Measurements from ENCODE around the gene IL1RAP.

DNA sequence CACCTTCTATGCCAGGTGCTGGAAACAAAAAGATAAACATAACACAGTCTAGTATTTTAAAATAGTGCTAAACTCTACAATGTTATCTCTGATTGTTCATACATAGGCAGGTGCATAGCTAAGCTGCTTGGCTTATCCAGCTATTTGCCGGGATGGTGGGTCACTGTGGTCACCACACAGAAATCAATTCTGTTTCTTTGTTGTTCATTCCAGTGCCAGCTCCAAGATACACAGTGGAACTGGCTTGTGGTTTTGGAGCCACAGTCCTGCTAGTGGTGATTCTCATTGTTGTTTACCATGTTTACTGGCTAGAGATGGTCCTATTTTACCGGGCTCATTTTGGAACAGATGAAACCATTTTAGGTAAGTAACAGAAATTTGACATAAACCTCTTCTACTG is 130.2 kb downstream of the IL1RAP start:
- TF ChIP-seq CTCF (conservative IDR thresholded peaks at IDR 0.05 in 1 of 2, IDR thresholded peaks at IDR 0.05 in 1 of 2; ENCODE audit: extremely low read depth in 1 of 2, insufficient read depth in 1 of 2, low read depth in 1 of 2, low read length in 2 of 2) = no peak
- no peak for TF ChIP-seq EZH2 (IDR thresholded peaks at IDR 0.05; ENCODE audit: borderline replicate concordance, low read length)

Measured in mammary epithelial cell (primary cell).